SU-DHL-6 (cell line): Measurements from ENCODE around the gene RNPC3.

Source experiments
- H2AFZ ChIP-seq: fragments of 200-600 bp; sonication (generic); 2 replicates; pipeline ENCODE4 v1.6.1; 2014; ENCODE audit warnings: low read depth, mild to moderate bottlenecking, moderate library complexity, mixed read lengths, antibody characterized with exemption, low read length; ENCODE audit not compliant: severe bottlenecking
- H3F3A ChIP-seq: fragments of 200-600 bp; shearing (Covaris generic); 2 replicates; pipeline ENCODE4 v1.6.0; 2016; ENCODE audit warnings: antibody characterized with exemption, mild to moderate bottlenecking; ENCODE audit not compliant: insufficient read depth
- H3K27ac ChIP-seq: fragments of 200-600 bp; sonication (generic); 2 replicates; pipeline ENCODE4 v1.5.1; 2016; ENCODE audit warnings: low read depth, mild to moderate bottlenecking, low read length, moderate library complexity, mixed read lengths
- H3K27me3 ChIP-seq: fragments of 200-600 bp; sonication (generic), shearing (Covaris generic); 2 replicates; pipeline ENCODE4 v1.6.0; 2014; ENCODE audit warnings: mild to moderate bottlenecking, low read length
- H3K36me3 ChIP-seq: fragments of 200-600 bp; sonication (generic); 2 replicates; pipeline ENCODE4 v1.6.1; 2014; ENCODE audit warnings: mild to moderate bottlenecking, low read length, mixed read lengths
- H3K4me2 ChIP-seq: fragments of 300-600, 200-600 bp; shearing (Covaris generic), sonication (generic); 2 replicates; pipeline ENCODE4 v1.6.0; 2014; ENCODE audit warnings: low read length, low read depth, mild to moderate bottlenecking; ENCODE audit not compliant: poor library complexity, severe bottlenecking
- H3K4me3 ChIP-seq: fragments of 200-600 bp; sonication (generic); 2 replicates; pipeline ENCODE4 v1.5.1; 2014; ENCODE audit warnings: antibody characterized with exemption, low read length, mild to moderate bottlenecking, mixed read lengths; ENCODE audit not compliant: insufficient read depth, poor library complexity, severe bottlenecking
- H3K79me2 ChIP-seq: fragments of 200-600 bp; sonication (generic); 2 replicates; pipeline ENCODE4 v1.6.1; 2014; ENCODE audit warnings: mild to moderate bottlenecking, low read length, moderate library complexity; ENCODE audit not compliant: insufficient read depth
- H3K9ac ChIP-seq: fragments of 200-600 bp; sonication (generic); 2 replicates; pipeline ENCODE4 v1.7.0; 2014; ENCODE audit warnings: mild to moderate bottlenecking, low read length
- H3K9me2 ChIP-seq: fragments of 200-600 bp; sonication (generic); replicated peaks from 2 replicates; pipeline ENCODE4 v1.6.1; 2014; ENCODE audit warnings: low read length; ENCODE audit not compliant: insufficient read depth
- H3K9me3 ChIP-seq: fragments of 200-600 bp; sonication (generic); 2 replicates; pipeline ENCODE4 v1.6.1; 2014; ENCODE audit warnings: low read length, mixed read lengths; ENCODE audit not compliant: insufficient read depth
- H4K20me1 ChIP-seq: fragments of 200-600 bp; sonication (generic); 2 replicates; pipeline ENCODE4 v1.6.1; 2014; ENCODE audit warnings: low read depth, mild to moderate bottlenecking, antibody characterized with exemption, low read length, moderate library complexity, mixed read lengths
- EZH2phosphoT487 ChIP-seq: fragments of 200-600 bp; sonication (generic), shearing (Covaris generic); conservative IDR thresholded peaks from 2 replicates; pipeline ENCODE4 v1.6.1; 2018; ENCODE audit warnings: mild to moderate bottlenecking, antibody characterized with exemption, low read length, moderate library complexity, mixed read lengths
- TF ChIP-seq, protein P1 (sequence below): fragments of 200-600 bp; sonication (generic); IDR thresholded peaks from one replicate; pipeline ENCODE4 v1.5.1; 2017; ENCODE audit warnings: antibody characterized with exemption, mild to moderate bottlenecking, low read length, moderate library complexity; ENCODE audit not compliant: insufficient read depth, poor library complexity, severe bottlenecking

The RNPC3 gene

GRCh38 chr1:103509250-103509649 lies 16.2 kb upstream of the RNPC3 start:
- no peaks in the 10 kb centered on the region for H3K27me3 ChIP-seq
- no peak overlapping the region for H3K4me2 ChIP-seq
- no peaks in the 10 kb centered on the region for H3K9me3 ChIP-seq
- H3K9ac ChIP-seq, result no peak overlapping the region
- H4K20me1 ChIP-seq, result no peaks in the 10 kb centered on the region
- H3K4me3 ChIP-seq, result no peak overlapping the region
- no peaks in the 10 kb centered on the region for H3K79me2 ChIP-seq
- no peak overlapping the region for H3K27ac ChIP-seq
- H2AFZ ChIP-seq, result no peak overlapping the region
- no peaks in the 10 kb centered on the region for H3K36me3 ChIP-seq
- H3K9me2 ChIP-seq, result no peaks in the 10 kb centered on the region
- no peak for TF ChIP-seq EZH2phosphoT487
- TF ChIP-seq, protein P1, sequence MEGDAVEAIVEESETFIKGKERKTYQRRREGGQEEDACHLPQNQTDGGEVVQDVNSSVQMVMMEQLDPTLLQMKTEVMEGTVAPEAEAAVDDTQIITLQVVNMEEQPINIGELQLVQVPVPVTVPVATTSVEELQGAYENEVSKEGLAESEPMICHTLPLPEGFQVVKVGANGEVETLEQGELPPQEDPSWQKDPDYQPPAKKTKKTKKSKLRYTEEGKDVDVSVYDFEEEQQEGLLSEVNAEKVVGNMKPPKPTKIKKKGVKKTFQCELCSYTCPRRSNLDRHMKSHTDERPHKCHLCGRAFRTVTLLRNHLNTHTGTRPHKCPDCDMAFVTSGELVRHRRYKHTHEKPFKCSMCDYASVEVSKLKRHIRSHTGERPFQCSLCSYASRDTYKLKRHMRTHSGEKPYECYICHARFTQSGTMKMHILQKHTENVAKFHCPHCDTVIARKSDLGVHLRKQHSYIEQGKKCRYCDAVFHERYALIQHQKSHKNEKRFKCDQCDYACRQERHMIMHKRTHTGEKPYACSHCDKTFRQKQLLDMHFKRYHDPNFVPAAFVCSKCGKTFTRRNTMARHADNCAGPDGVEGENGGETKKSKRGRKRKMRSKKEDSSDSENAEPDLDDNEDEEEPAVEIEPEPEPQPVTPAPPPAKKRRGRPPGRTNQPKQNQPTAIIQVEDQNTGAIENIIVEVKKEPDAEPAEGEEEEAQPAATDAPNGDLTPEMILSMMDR, result no peak
- no peaks in the 10 kb centered on the region; the same call in 1 of the 2 replicates for H3F3A ChIP-seq

- no peaks in the 10 kb centered on the region for H3K9me3 ChIP-seq
- H3F3A ChIP-seq, result peaks cover 5% of the 10 kb centered on the region; the same call in 1 of the 2 replicates
- H3K4me3 ChIP-seq, result no peak overlapping the region
- H3K36me3 ChIP-seq, result no peaks in the 10 kb centered on the region
- no peak overlapping the region for H3K9ac ChIP-seq
- no peaks in the 10 kb centered on the region for H3K79me2 ChIP-seq
- no peaks in the 10 kb centered on the region for H3K27me3 ChIP-seq
- H3K9me2 ChIP-seq, result no peaks in the 10 kb centered on the region
- no peak overlapping the region for H2AFZ ChIP-seq
- H3K27ac ChIP-seq, result no peak overlapping the region
- no peaks in the 10 kb centered on the region for H4K20me1 ChIP-seq
- no peak overlapping the region for H3K4me2 ChIP-seq
- TF ChIP-seq EZH2phosphoT487, result no peak
- TF ChIP-seq, protein P1, result no peak
Measured at GRCh38 chr1:103513711-103514110, 11.8 kb upstream of the RNPC3 start.

GRCh38 chr1:103514920-103515503 lies 10.5 kb upstream of the RNPC3 start:
- Histone ChIP-seq H3K9me2 (no peaks in the 10 kb centered on the region), H3K4me3 (no peak overlapping the region), H2AFZ (peak overlapping the region; percentile 46), H3K36me3 (no peaks in the 10 kb centered on the region), H3K9me3 (no peaks in the 10 kb centered on the region), H3K9ac (no peak overlapping the region), H3K27ac (no peak overlapping the region), H3K79me2 (no peaks in the 10 kb centered on the region), H3K27me3 (no peaks in the 10 kb centered on the region), H3F3A (peaks cover 5% of the 10 kb centered on the region; the same call in 1 of the 2 replicates), H3K4me2 (peak overlapping the region; percentile 7), H4K20me1 (no peaks in the 10 kb centered on the region)
- TF ChIP-seq, protein P1, result peak; percentile 67
- no peak for TF ChIP-seq EZH2phosphoT487
